ENCODE results near the gene CCDC102B.
A peak's percentile ranks its signal among the peaks of the same experiment; 100 is the strongest.

The CCDC102B gene

GRCh38 chr18:68841301-68841700, 43.4 kb downstream of the CCDC102B start:
- TF ChIP-seq, protein P1, sequence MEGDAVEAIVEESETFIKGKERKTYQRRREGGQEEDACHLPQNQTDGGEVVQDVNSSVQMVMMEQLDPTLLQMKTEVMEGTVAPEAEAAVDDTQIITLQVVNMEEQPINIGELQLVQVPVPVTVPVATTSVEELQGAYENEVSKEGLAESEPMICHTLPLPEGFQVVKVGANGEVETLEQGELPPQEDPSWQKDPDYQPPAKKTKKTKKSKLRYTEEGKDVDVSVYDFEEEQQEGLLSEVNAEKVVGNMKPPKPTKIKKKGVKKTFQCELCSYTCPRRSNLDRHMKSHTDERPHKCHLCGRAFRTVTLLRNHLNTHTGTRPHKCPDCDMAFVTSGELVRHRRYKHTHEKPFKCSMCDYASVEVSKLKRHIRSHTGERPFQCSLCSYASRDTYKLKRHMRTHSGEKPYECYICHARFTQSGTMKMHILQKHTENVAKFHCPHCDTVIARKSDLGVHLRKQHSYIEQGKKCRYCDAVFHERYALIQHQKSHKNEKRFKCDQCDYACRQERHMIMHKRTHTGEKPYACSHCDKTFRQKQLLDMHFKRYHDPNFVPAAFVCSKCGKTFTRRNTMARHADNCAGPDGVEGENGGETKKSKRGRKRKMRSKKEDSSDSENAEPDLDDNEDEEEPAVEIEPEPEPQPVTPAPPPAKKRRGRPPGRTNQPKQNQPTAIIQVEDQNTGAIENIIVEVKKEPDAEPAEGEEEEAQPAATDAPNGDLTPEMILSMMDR (IDR thresholded peaks at IDR 0.05; ENCODE audit: insufficient read depth, low read length, poor library complexity, severe bottlenecking): no peak
- H3K36me3 ChIP-seq (ENCODE audit: control insufficient read depth, insufficient read depth, low read length): no peaks in the 10 kb centered on the region
- H3K4me3 ChIP-seq (replicated peaks; ENCODE audit: low read depth, low read length): no peak overlapping the region
- no peaks in the 10 kb centered on the region for H3K27me3 ChIP-seq (replicated peaks; ENCODE audit: control insufficient read depth, insufficient read depth, low read length)
- no peak for DNase-seq (ENCODE audit: extremely low read depth, insufficient read length)

- Histone ChIP-seq H3K27me3 (replicated peaks; ENCODE audit: control insufficient read depth, insufficient read depth, low read length) (no peaks in the 10 kb centered on the region), H3K36me3 (ENCODE audit: control insufficient read depth, insufficient read depth, low read length) (no peaks in the 10 kb centered on the region), H3K4me3 (replicated peaks; ENCODE audit: low read depth, low read length) (no peak overlapping the region)
- DNase-seq (ENCODE audit: extremely low read depth, insufficient read length): no peak
- TF ChIP-seq, protein P1 (IDR thresholded peaks at IDR 0.05; ENCODE audit: insufficient read depth, low read length, poor library complexity, severe bottlenecking): no peak
Observed at GRCh38 chr18:68842951-68843350, 45.1 kb downstream of the CCDC102B start.

GRCh38 chr18:68843473-68844089, 45.7 kb downstream of the CCDC102B start:
- DNase-seq (ENCODE audit: extremely low read depth, insufficient read length): no peak
- TF ChIP-seq, protein P1 (IDR thresholded peaks at IDR 0.05; ENCODE audit: insufficient read depth, low read length, poor library complexity, severe bottlenecking): no peak
- no peak overlapping the region for H3K4me3 ChIP-seq (replicated peaks; ENCODE audit: low read depth, low read length)
- no peaks in the 10 kb centered on the region for H3K27me3 ChIP-seq (replicated peaks; ENCODE audit: control insufficient read depth, insufficient read depth, low read length)
- H3K36me3 ChIP-seq (ENCODE audit: control insufficient read depth, insufficient read depth, low read length): no peaks in the 10 kb centered on the region

DNA sequence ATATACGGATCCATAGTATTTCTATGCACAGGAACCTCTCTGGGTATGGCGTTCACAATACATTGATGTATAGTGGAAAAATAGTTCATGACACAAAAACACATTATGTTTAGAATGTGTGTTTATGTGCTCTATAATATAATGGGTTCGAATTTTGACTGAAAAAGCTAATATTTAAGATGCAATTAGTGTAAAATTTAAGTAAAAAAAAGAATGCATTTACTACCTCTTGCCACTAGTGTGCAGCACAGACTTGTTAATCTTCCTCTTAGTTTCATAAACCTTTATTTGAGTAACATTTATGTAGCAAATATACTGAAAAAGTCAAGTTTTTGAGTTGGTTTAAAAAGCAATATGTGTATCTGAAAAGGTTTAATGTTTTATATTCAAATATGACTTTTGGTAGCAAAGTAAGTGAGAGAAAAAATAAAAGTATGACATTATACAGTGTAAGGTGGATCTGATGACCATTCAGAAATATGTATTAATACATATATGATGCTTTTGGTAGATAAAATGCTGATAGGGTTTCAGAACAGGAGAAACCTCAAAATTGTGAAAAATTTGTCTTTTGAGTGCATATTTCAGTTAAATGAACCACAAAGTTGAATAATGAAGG, 49.4 kb downstream of the CCDC102B start:
- TF ChIP-seq, protein P1 (IDR thresholded peaks at IDR 0.05; ENCODE audit: insufficient read depth, low read length, poor library complexity, severe bottlenecking): peak; percentile 54
- H3K27me3 ChIP-seq (replicated peaks; ENCODE audit: control insufficient read depth, insufficient read depth, low read length): no peaks in the 10 kb centered on the region
- peak; percentile 1 for DNase-seq (ENCODE audit: extremely low read depth, insufficient read length)

GRCh38 chr18:68848242-68848641, 50.4 kb downstream of the CCDC102B start:
- no peak for DNase-seq (ENCODE audit: extremely low read depth, insufficient read length)
- TF ChIP-seq, protein P1 (IDR thresholded peaks at IDR 0.05; ENCODE audit: insufficient read depth, low read length, poor library complexity, severe bottlenecking): no peak

More for the DNA sequence above, 49.4 kb downstream of the CCDC102B start:
- H3K36me3 ChIP-seq (ENCODE audit: control insufficient read depth, insufficient read depth, low read length): no peaks in the 10 kb centered on the region
- no peak overlapping the region for H3K4me3 ChIP-seq (replicated peaks; ENCODE audit: low read depth, low read length)

More at GRCh38 chr18:68848242-68848641, 50.4 kb downstream of the CCDC102B start:
- no peaks in the 10 kb centered on the region for H3K27me3 ChIP-seq (replicated peaks; ENCODE audit: control insufficient read depth, insufficient read depth, low read length)
- no peaks in the 10 kb centered on the region for H3K36me3 ChIP-seq (ENCODE audit: control insufficient read depth, insufficient read depth, low read length)
- H3K4me3 ChIP-seq (replicated peaks; ENCODE audit: low read depth, low read length): no peak overlapping the region
